ENCODE results near the gene RASGEF1B. TPM values are rescaled to one million over a fixed set of nuclear protein-coding genes. Genes with fewer than 3 reads are reported as not detected.

Gene RASGEF1B
- total RNA-seq, 2 experiments from 2014 or later, result 69.4 to 73.1 TPM

DNA sequence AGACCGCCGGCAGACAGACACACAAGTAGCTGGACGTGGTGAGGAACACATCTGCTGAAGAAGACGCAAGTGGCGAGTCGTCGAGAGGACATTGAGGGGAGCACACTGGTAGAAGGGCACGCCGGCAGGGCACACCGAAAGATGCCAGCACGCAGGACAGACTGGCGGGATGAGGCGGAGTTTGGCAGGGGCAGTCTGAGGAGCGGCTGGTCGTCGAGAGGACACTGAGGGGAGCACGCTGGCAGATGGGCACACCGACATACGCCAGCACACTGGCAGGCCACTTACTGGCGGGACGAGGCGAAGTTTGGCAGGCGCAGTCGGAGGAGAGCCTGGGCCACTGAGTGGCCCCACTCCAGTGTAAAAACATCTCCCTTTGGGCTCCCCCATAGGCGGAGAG lies 42.1 kb downstream of the RASGEF1B start:
- Mint-ChIP-seq H3K4me3 (no peak overlapping the region), H3K27me3 (no peaks in the 10 kb centered on the region), H3K9me3 (no peaks in the 10 kb centered on the region), H3K4me1 (ENCODE audit: low read depth) (no peaks in the 10 kb centered on the region), H3K36me3 (ENCODE audit: low read depth) (peaks cover 88% of the 10 kb centered on the region), H3K27ac (no peak overlapping the region)
- Histone ChIP-seq H3K9me3 (ENCODE audit: control insufficient read depth in 1 of 2, insufficient read depth in 1 of 2, low read length in 2 of 2) (no peaks in the 10 kb centered on the region), H3K27me3 (ENCODE audit: control insufficient read depth in 1 of 2, insufficient read depth in 2 of 2, low read length in 2 of 2) (no peaks in the 10 kb centered on the region), H3K27ac (ENCODE audit: low read depth in 1 of 2, low read length in 2 of 2) (no peak overlapping the region), H3K4me1 (ENCODE audit: insufficient read depth, low read length) (no peaks in the 10 kb centered on the region), H3K4me3 (ENCODE audit: low read length) (no peak overlapping the region), H3K36me3 (ENCODE audit: insufficient read depth, low read length) (peaks cover 31% of the 10 kb centered on the region)
- CTCF ChIA-PET, result no interaction called here
- TF ChIP-seq CTCF (IDR thresholded peaks at IDR 0.05), result no peak
- intact Hi-C loops (cut with DNase I, micrococcal nuclease), result no loop called here
- POLR2A ChIA-PET, result no interaction called here
- DNase-seq, result no peak
- no peak for ATAC-seq (ENCODE audit: poor library complexity)

DNA sequence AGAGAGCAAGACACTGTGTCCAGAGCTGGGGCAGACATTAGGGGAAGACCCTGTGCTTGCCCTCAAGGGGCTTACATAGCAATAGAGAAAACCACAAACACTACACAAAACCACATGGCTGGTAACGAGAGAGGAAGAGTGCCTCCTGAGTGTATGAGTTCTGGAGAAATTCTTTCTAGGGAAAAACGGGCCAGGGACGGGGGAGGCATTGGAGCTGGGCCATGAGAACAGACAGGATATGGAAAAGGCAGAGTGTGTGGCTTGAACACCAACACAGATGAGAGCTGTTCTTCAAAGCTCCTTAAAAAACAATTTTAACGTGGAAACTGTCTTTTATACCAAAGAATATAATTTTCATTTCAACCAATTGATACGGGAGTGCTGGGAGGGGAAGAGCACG lies 42.7 kb downstream of the RASGEF1B start:
- Mint-ChIP-seq H3K27ac (no peak overlapping the region), H3K27me3 (no peaks in the 10 kb centered on the region), H3K4me3 (no peak overlapping the region), H3K4me1 (ENCODE audit: low read depth) (no peaks in the 10 kb centered on the region), H3K36me3 (ENCODE audit: low read depth) (peaks cover 87% of the 10 kb centered on the region), H3K9me3 (no peaks in the 10 kb centered on the region)
- Histone ChIP-seq H3K4me3 (ENCODE audit: low read length) (no peak overlapping the region), H3K4me1 (ENCODE audit: insufficient read depth, low read length) (no peaks in the 10 kb centered on the region), H3K27ac (ENCODE audit: low read depth in 1 of 2, low read length in 2 of 2) (no peak overlapping the region), H3K36me3 (ENCODE audit: insufficient read depth, low read length) (peaks cover 31% of the 10 kb centered on the region), H3K27me3 (ENCODE audit: control insufficient read depth in 1 of 2, insufficient read depth in 2 of 2, low read length in 2 of 2) (no peaks in the 10 kb centered on the region), H3K9me3 (ENCODE audit: control insufficient read depth in 1 of 2, insufficient read depth in 1 of 2, low read length in 2 of 2) (no peaks in the 10 kb centered on the region)
- ATAC-seq (ENCODE audit: poor library complexity) (no peak), DNase-seq (no peak)
- TF ChIP-seq CTCF (IDR thresholded peaks at IDR 0.05), result no peak
- CTCF ChIA-PET, result no interaction called here
- intact Hi-C loops (cut with DNase I, micrococcal nuclease), result no loop called here
- POLR2A ChIA-PET, result no interaction called here

DNA sequence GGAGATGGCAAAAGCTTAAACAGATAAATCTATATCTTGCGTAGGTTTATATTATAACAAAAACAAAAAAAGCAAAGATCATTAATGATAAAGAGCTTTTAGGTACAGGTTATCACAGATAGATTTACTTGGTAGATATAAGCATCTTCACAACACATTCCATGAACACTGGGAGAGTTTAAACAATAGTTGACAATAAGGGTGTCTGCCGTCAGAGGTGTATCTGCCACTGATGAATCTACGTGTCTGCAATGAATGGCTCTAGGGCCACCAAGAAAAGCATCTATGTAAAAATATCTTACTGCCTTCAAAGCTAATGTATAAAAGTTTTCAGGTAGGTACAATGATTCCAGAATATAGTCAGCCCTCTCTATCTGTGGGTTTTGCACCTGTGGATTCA lies 43.7 kb downstream of the RASGEF1B start:
- DNase-seq, result no peak
- Mint-ChIP-seq H3K27ac (no peak overlapping the region), H3K36me3 (ENCODE audit: low read depth) (peaks cover 81% of the 10 kb centered on the region), H3K27me3 (no peaks in the 10 kb centered on the region), H3K9me3 (no peaks in the 10 kb centered on the region), H3K4me1 (ENCODE audit: low read depth) (no peaks in the 10 kb centered on the region), H3K4me3 (no peak overlapping the region)
- CTCF ChIA-PET, result interaction anchor here (1.5 kb wide), 1 partner anchor 417 kb away, joined by 3 read pairs; no protein-coding TSS in a partner anchor
- Histone ChIP-seq H3K27ac (ENCODE audit: low read depth in 1 of 2, low read length in 2 of 2) (no peak overlapping the region), H3K4me1 (ENCODE audit: insufficient read depth, low read length) (no peaks in the 10 kb centered on the region), H3K36me3 (ENCODE audit: insufficient read depth, low read length) (peaks cover 26% of the 10 kb centered on the region), H3K4me3 (ENCODE audit: low read length) (no peak overlapping the region), H3K27me3 (ENCODE audit: control insufficient read depth in 1 of 2, insufficient read depth in 2 of 2, low read length in 2 of 2) (no peaks in the 10 kb centered on the region), H3K9me3 (ENCODE audit: control insufficient read depth in 1 of 2, insufficient read depth in 1 of 2, low read length in 2 of 2) (no peaks in the 10 kb centered on the region)
- intact Hi-C loops (cut with DNase I, micrococcal nuclease), result no loop called here
- no peak for ATAC-seq (ENCODE audit: poor library complexity)
- TF ChIP-seq CTCF (IDR thresholded peaks at IDR 0.05), result no peak
- POLR2A ChIA-PET, result no interaction called here
